SK-N-SH (cell line): ENCODE measurements around the gene USP12. TPM values are rescaled to one million over a fixed set of nuclear protein-coding genes. Genes with fewer than 3 reads are reported as not detected.

Experiments used
- CTCF ChIA-PET: fragments of 300-600, 350-600 bp; formaldehyde crosslinking; extraction: SDS; loops from one replicate; lab custom pipeline; 2021; lab: Yijun Ruan, JAX
- POLR2A ChIA-PET: fragments of 350-600 bp; sonication (Branson Sonifier 250); formaldehyde crosslinking; extraction: SDS; loops from one replicate; lab custom pipeline; 2020; ENCODE audit warnings: antibody characterized with exemption, inconsistent platforms; lab: Yijun Ruan, JAX
- DNase-seq: peaks from one replicate; pipeline ENCODE4 v3.0.0; 2012
- H2AFZ ChIP-seq: fragments of 200-600 bp; sonication (generic); 2 replicates; pipeline ENCODE4 v1.8.1; 2016; ENCODE audit warnings: antibody characterized with exemption, mild to moderate bottlenecking, low read depth
- H3F3A ChIP-seq: fragments of 200-600 bp; sonication (generic); replicated peaks from 2 replicates; pipeline ENCODE3; 2016; ENCODE audit warnings: antibody characterized with exemption, mild to moderate bottlenecking; ENCODE audit not compliant: insufficient read depth
- H3K27ac ChIP-seq, 2 experiments: fragments of 200-500 bp in 1 of 2; fragments of 200-600 bp in 1 of 2; sonication (Bioruptor generic) in 1 of 2; sonication (generic), shearing (Covaris generic) in 1 of 2; 2 replicates each; pipeline versions ENCODE4 v1.5.1 to v1.6.1; 2014 to 2016; ENCODE audit warnings: low read depth in 2 of 2, inconsistent platforms in 1 of 2, low read length in 1 of 2, mild to moderate bottlenecking in 1 of 2, mixed read lengths in 1 of 2
- H3K27me3 ChIP-seq: fragments of 200-600 bp; sonication (generic), shearing (Covaris generic); 2 replicates; pipeline ENCODE4 v1.6.1; 2016; ENCODE audit warnings: mixed run types; ENCODE audit not compliant: insufficient read depth
- H3K36me3 ChIP-seq, 2 experiments: fragments of 200-500 bp in 1 of 2; fragments of 200-600 bp in 1 of 2; sonication (Bioruptor generic) in 1 of 2; sonication (generic) in 1 of 2; replicated peaks in 1 of 2; 2 replicates each; pipeline versions ENCODE3 to v1.5.1; 2014 to 2016; ENCODE audit warnings: low read length in 1 of 2, mild to moderate bottlenecking in 1 of 2; ENCODE audit not compliant: insufficient read depth in 2 of 2, control insufficient read depth in 1 of 2
- H3K4me1 ChIP-seq, 2 experiments: fragments of 200-500 bp in 1 of 2; fragments of 200-600 bp in 1 of 2; sonication (Bioruptor generic) in 1 of 2; sonication (generic), shearing (Covaris generic) in 1 of 2; 2 replicates each; pipeline versions ENCODE4 v1.5.1 to v1.6.1; 2014 to 2016; ENCODE audit warnings: low read depth in 1 of 2, low read length in 1 of 2, mixed run types in 1 of 2; ENCODE audit not compliant: insufficient read depth in 2 of 2, control insufficient read depth in 1 of 2
- H3K4me2 ChIP-seq: fragments of 200-600 bp; sonication (generic), shearing (Covaris generic); 2 replicates; pipeline ENCODE4 v1.6.1; 2017; ENCODE audit warnings: mixed run types
- H3K4me3 ChIP-seq, 2 experiments: fragments of 200-500 bp in 1 of 2; fragments of 200-600 bp in 1 of 2; sonication (Bioruptor generic) in 1 of 2; sonication (generic), shearing (Covaris generic) in 1 of 2; 2 replicates each; pipeline versions ENCODE4 v1.5.1 to v1.8.1; 2014 to 2016; ENCODE audit warnings: low read depth in 2 of 2, inconsistent platforms in 1 of 2, low read length in 1 of 2, mild to moderate bottlenecking in 1 of 2, mixed read lengths in 1 of 2, moderate library complexity in 1 of 2
- H3K79me2 ChIP-seq: fragments of 200-600 bp; sonication (generic); 2 replicates; pipeline ENCODE4 v1.8.1; 2017; ENCODE audit warnings: mild to moderate bottlenecking; ENCODE audit not compliant: insufficient read depth
- H3K9ac ChIP-seq: fragments of 200-600 bp; sonication (generic); 2 replicates; pipeline ENCODE4 v1.6.1; 2017; ENCODE audit warnings: mixed run types
- H3K9me2 ChIP-seq: fragments of 200-600 bp; sonication (generic); 2 replicates; pipeline ENCODE4 v1.6.1; 2017; ENCODE audit warnings: mixed run types
- H3K9me3 ChIP-seq: fragments of 200-600 bp; sonication (generic); 2 replicates; pipeline ENCODE4 v1.6.1; 2017; ENCODE audit warnings: mixed run types, mild to moderate bottlenecking, moderate library complexity
- H4K20me1 ChIP-seq: fragments of 200-600 bp; sonication (generic); 2 replicates; pipeline ENCODE4 v1.6.1; 2017; ENCODE audit warnings: mild to moderate bottlenecking, mixed run types; ENCODE audit not compliant: insufficient read depth
- CHD2 ChIP-seq: fragments of 150-350 bp; IDR thresholded peaks from 2 replicates; pipeline ENCODE4 v1.6.1; 2018; ENCODE audit warnings: low read length; ENCODE audit not compliant: partially characterized antibody
- CTCF ChIP-seq: fragments of 200-600 bp; sonication (generic); IDR thresholded peaks from 2 replicates; pipeline ENCODE4 v1.6.1; 2017; ENCODE audit warnings: antibody characterized with exemption, mild to moderate bottlenecking, moderate library complexity
- FOSL2 ChIP-seq: IDR thresholded peaks from 2 replicates; pipeline ENCODE4 v1.4.0; 2012; ENCODE audit warnings: low read depth, mild to moderate bottlenecking, moderate library complexity, borderline replicate concordance
- FOXM1 ChIP-seq: IDR thresholded peaks from 2 replicates; pipeline ENCODE4 v1.4.0; 2012; ENCODE audit warnings: low read depth, mild to moderate bottlenecking
- GATA2 ChIP-seq: sonication (generic); formaldehyde crosslinking; IDR thresholded peaks from 2 replicates; pipeline ENCODE4 v1.5.0; 2020; ENCODE audit warnings: mild to moderate bottlenecking, missing genetic modification reagents
- MXI1 ChIP-seq: IDR thresholded peaks from 2 replicates; pipeline ENCODE4 v1.6.1; 2012; ENCODE audit warnings: mild to moderate bottlenecking, low read depth, low read length, improper control_type of control experiment
- PBX3 ChIP-seq: IDR thresholded peaks from 2 replicates; pipeline ENCODE4; 2012
- RAD21 ChIP-seq: IDR thresholded peaks from 2 replicates; pipeline ENCODE4 v1.6.1; 2012; ENCODE audit warnings: mild to moderate bottlenecking, low read length
- RCOR1 ChIP-seq: fragments of 150-350 bp; IDR thresholded peaks from 2 replicates; pipeline ENCODE4 v1.6.1; 2017; ENCODE audit warnings: antibody characterized with exemption, low read length
- RFX5 ChIP-seq: IDR thresholded peaks from 2 replicates; pipeline ENCODE4 v1.6.1; 2012; ENCODE audit warnings: mild to moderate bottlenecking, improper control_type of control experiment, low read length
- RXRA ChIP-seq: IDR thresholded peaks from 2 replicates; pipeline ENCODE4 v1.4.0; 2012; ENCODE audit warnings: low read depth, mild to moderate bottlenecking, borderline replicate concordance
- SIN3A ChIP-seq: IDR thresholded peaks from 2 replicates; pipeline ENCODE4 v1.6.1; 2012; ENCODE audit warnings: low read depth, mild to moderate bottlenecking, low read length, moderate library complexity, borderline replicate concordance
- SMC3 ChIP-seq: IDR thresholded peaks from 2 replicates; pipeline ENCODE4 v1.6.1; 2012; ENCODE audit warnings: low read depth, low read length, improper control_type of control experiment
- TAF1 ChIP-seq: IDR thresholded peaks from 2 replicates; pipeline ENCODE4 v1.6.1; 2012; ENCODE audit warnings: low read depth, mild to moderate bottlenecking, low read length, moderate library complexity, borderline replicate concordance
- TCF12 ChIP-seq: IDR thresholded peaks from 2 replicates; pipeline ENCODE4 v1.4.0; 2012
- TEAD4 ChIP-seq: IDR thresholded peaks from 2 replicates; pipeline ENCODE4 v1.4.0; 2012; ENCODE audit warnings: mild to moderate bottlenecking, borderline replicate concordance; ENCODE audit not compliant: insufficient read depth
- YY1 ChIP-seq: IDR thresholded peaks from 2 replicates; pipeline ENCODE4 v1.4.0; 2012; ENCODE audit warnings: low read depth, mild to moderate bottlenecking
- WGBS: methylation state at CpG from one replicate; pipeline ENCODE4 v1.1.6; 2017; ENCODE audit warnings: low lambda C conversion rate; 5-methylcytosine and 5-hydroxymethylcytosine counted together
- polyA plus RNA-seq, 3 experiments: library from polyadenylated mRNA; depleted of rRNA; stranded (reverse); fragments of >200 nt; gene quantifications; 2 replicates each; pipeline ENCODE4 v1.2.3, GENCODE V29; 2012
- TF ChIP-seq, protein P1 (sequence below): fragments of 150-350 bp; IDR thresholded peaks from 2 replicates; pipeline ENCODE4 v1.6.1; 2017; ENCODE audit warnings: antibody characterized with exemption, low read length, low read depth, borderline replicate concordance
- TF ChIP-seq, protein P2 (sequence below): fragments of 150-350 bp; IDR thresholded peaks from 2 replicates; pipeline ENCODE4 v1.6.1; 2016; ENCODE audit warnings: mild to moderate bottlenecking, low read depth, low read length
- TF ChIP-seq, protein P3 (sequence below): IDR thresholded peaks from 2 replicates; pipeline ENCODE4 v1.4.0; 2012; ENCODE audit warnings: low read depth
- TF ChIP-seq, protein P4 (sequence below): IDR thresholded peaks from 2 replicates; pipeline ENCODE4 v1.4.0; 2012; ENCODE audit warnings: low read depth, borderline replicate concordance

USP12 gene
- polyA plus RNA-seq, 1 of the 3 experiments (the other 2 are of a cell fraction) = 5.0 TPM

DNA sequence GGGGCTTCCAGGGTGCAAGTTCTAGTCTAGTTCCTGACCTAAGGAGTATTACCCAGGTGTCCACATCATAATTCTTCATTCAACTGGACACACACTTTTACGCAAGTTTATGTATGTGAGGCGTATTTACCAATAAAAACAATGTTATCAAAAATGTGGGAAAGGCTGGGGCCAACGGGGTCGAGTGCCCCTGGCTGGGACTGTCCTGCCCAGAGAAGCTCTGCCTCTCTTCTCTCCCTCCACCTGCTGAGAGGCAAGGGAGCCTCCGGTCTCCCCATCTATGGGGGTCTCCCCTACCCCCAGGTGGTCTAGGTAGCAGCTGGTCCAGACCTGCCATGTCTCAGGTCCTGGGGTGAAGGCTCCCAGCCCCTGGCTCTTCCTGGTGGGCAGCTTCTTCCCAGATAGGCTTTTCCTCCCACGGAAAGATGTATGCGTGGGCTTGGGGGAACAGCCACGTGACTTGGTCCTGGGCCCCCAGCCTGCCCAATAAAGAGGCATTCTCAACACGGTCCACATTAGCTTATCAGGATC is 132.4 kb downstream of the USP12 start:
- H4K20me1 ChIP-seq = no peaks in the 10 kb centered on the region
- WGBS = 94% methylated on average over 8 of the region's 9 CpGs
- H3K9me2 ChIP-seq = no peaks in the 10 kb centered on the region
- no peak overlapping the region for H3K9ac ChIP-seq
- H3K4me2 ChIP-seq = no peak overlapping the region
- no peaks in the 10 kb centered on the region for H3K27me3 ChIP-seq
- H3F3A ChIP-seq = peaks cover 17% of the 10 kb centered on the region
- no peak overlapping the region for H3K4me3 ChIP-seq
- TF ChIP-seq CHD2 = no peak
- no peak for TF ChIP-seq RAD21
- TF ChIP-seq TEAD4 = no peak
- no peak for TF ChIP-seq FOXM1
- no peak for TF ChIP-seq YY1
- TF ChIP-seq TAF1 = no peak
- TF ChIP-seq MXI1 = no peak
- no peak for TF ChIP-seq GATA2 (CRISPR knock-in tag)
- TF ChIP-seq RFX5 = no peak
- TF ChIP-seq, protein P1, sequence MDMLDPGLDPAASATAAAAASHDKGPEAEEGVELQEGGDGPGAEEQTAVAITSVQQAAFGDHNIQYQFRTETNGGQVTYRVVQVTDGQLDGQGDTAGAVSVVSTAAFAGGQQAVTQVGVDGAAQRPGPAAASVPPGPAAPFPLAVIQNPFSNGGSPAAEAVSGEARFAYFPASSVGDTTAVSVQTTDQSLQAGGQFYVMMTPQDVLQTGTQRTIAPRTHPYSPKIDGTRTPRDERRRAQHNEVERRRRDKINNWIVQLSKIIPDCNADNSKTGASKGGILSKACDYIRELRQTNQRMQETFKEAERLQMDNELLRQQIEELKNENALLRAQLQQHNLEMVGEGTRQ = no peak
- TF ChIP-seq SMC3 = no peak
- no peak for DNase-seq
- ChIA-PET POLR2A (no interaction called here), CTCF (interaction anchor here (0.7 to 1.8 kb wide), 4 partner anchors 11 to 320 kb away, joined by 3 to 6 read pairs (median 4); no protein-coding TSS in a partner anchor)
- no peaks in the 10 kb centered on the region for H3K9me3 ChIP-seq
- H3K79me2 ChIP-seq = no peaks in the 10 kb centered on the region
- H3K27ac ChIP-seq = no peak overlapping the region
- peaks cover 4 to 18% of the 10 kb centered on the region in 2 experiments; a peak in 2 of 4 replicates for H3K4me1 ChIP-seq
- H2AFZ ChIP-seq = no peak overlapping the region
- no peaks in the 10 kb centered on the region for H3K36me3 ChIP-seq

DNA sequence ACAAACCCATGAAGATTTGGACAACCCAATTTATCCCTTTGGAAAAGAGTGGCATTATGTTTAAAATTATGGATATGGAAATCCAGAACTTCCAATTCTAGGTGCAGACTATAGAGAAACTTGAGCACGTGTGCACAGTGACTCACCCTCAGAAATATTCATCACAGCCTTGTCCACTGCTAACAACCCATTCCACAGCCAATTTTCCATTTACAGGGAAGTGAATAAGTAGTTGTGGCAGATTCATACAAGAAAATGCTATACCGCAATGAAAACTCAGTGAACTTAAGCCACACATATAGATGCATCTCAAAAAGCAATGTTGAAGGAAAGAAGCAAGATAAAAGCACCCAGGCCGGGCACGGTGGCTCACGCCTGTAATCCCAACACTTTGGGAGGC is 133.3 kb downstream of the USP12 start:
- WGBS = 77% methylated on average over 5 of the region's 5 CpGs
- Histone ChIP-seq H3K4me3 (no peak overlapping the region), H4K20me1 (no peaks in the 10 kb centered on the region), H3K4me1 (peaks cover 4 to 15% of the 10 kb centered on the region in 2 experiments; a peak in 2 of 4 replicates), H3K27me3 (no peaks in the 10 kb centered on the region), H3K9me2 (no peaks in the 10 kb centered on the region), H3F3A (peaks cover 11% of the 10 kb centered on the region), H3K9ac (no peak overlapping the region), H3K9me3 (no peaks in the 10 kb centered on the region), H3K79me2 (no peaks in the 10 kb centered on the region), H3K36me3 (no peaks in the 10 kb centered on the region), H2AFZ (no peak overlapping the region; the same call in 1 of the 2 replicates), H3K4me2 (no peak overlapping the region), H3K27ac (no peak overlapping the region)
- CTCF ChIA-PET = interaction anchor here (0.6 kb wide), 1 partner anchor 321 kb away, joined by 3 read pairs; no protein-coding TSS in a partner anchor
- POLR2A ChIA-PET = no interaction called here
- no peak for DNase-seq
- no peak for TF ChIP-seq RCOR1
- peak; percentile 56 for TF ChIP-seq FOSL2
- TF ChIP-seq, protein P2, sequence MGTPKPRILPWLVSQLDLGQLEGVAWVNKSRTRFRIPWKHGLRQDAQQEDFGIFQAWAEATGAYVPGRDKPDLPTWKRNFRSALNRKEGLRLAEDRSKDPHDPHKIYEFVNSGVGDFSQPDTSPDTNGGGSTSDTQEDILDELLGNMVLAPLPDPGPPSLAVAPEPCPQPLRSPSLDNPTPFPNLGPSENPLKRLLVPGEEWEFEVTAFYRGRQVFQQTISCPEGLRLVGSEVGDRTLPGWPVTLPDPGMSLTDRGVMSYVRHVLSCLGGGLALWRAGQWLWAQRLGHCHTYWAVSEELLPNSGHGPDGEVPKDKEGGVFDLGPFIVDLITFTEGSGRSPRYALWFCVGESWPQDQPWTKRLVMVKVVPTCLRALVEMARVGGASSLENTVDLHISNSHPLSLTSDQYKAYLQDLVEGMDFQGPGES = no peak
- no peak for TF ChIP-seq SIN3A
- TF ChIP-seq CTCF = no peak
- TF ChIP-seq, protein P3, sequence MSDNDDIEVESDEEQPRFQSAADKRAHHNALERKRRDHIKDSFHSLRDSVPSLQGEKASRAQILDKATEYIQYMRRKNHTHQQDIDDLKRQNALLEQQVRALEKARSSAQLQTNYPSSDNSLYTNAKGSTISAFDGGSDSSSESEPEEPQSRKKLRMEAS = peak; percentile 49; the same call in 1 of the 2 replicates
- TF ChIP-seq TCF12 = peak; percentile 21; the same call in 1 of the 2 replicates
- peak; percentile 36 for TF ChIP-seq PBX3
- TF ChIP-seq RXRA = no peak
- TF ChIP-seq, protein P4, sequence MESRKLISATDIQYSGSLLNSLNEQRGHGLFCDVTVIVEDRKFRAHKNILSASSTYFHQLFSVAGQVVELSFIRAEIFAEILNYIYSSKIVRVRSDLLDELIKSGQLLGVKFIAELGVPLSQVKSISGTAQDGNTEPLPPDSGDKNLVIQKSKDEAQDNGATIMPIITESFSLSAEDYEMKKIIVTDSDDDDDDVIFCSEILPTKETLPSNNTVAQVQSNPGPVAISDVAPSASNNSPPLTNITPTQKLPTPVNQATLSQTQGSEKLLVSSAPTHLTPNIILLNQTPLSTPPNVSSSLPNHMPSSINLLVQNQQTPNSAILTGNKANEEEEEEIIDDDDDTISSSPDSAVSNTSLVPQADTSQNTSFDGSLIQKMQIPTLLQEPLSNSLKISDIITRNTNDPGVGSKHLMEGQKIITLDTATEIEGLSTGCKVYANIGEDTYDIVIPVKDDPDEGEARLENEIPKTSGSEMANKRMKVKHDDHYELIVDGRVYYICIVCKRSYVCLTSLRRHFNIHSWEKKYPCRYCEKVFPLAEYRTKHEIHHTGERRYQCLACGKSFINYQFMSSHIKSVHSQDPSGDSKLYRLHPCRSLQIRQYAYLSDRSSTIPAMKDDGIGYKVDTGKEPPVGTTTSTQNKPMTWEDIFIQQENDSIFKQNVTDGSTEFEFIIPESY = no peak
